Forelimb muscle (tissue), 1 donor: ENCODE data around the gene MYDGF. TPM values are rescaled to one million over a fixed set of nuclear protein-coding genes. Genes with fewer than 3 reads are reported as not detected.
"Not testable (repeated sequence)": the region's sequence is repeated elsewhere in the genome, so short reads cannot be mapped to it uniquely, and the experiment has no call there.

Experiments
- DNase-seq: peaks from one replicate; pipeline ENCODE4 v3.0.0-alpha.2; 2013; ENCODE audit warnings: low read depth
- polyA plus RNA-seq: library from polyadenylated mRNA; unstranded; fragments of 120-200 nt; gene quantifications from one replicate; pipeline ENCODE4 v1.2.1, GENCODE V29; 2013; ENCODE audit not compliant: insufficient read length

MYDGF gene
- polyA plus RNA-seq, 1 donor: 55.5 TPM

DNA sequence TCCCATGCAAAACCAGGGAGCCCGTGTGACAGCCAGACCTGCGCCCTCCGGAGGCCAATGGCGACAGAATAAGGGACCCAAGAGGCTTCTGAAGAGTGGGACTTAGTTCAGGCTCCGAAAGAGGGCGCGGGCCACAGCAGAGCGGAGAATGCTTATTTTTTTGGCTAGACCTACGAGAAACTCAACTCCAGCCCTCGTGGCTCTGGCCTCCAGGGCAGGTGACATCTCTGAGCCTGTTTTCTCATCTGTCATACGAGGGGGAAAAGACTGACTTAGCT lies 30.5 kb upstream of the MYDGF start:
- DNase-seq: no peak

DNA sequence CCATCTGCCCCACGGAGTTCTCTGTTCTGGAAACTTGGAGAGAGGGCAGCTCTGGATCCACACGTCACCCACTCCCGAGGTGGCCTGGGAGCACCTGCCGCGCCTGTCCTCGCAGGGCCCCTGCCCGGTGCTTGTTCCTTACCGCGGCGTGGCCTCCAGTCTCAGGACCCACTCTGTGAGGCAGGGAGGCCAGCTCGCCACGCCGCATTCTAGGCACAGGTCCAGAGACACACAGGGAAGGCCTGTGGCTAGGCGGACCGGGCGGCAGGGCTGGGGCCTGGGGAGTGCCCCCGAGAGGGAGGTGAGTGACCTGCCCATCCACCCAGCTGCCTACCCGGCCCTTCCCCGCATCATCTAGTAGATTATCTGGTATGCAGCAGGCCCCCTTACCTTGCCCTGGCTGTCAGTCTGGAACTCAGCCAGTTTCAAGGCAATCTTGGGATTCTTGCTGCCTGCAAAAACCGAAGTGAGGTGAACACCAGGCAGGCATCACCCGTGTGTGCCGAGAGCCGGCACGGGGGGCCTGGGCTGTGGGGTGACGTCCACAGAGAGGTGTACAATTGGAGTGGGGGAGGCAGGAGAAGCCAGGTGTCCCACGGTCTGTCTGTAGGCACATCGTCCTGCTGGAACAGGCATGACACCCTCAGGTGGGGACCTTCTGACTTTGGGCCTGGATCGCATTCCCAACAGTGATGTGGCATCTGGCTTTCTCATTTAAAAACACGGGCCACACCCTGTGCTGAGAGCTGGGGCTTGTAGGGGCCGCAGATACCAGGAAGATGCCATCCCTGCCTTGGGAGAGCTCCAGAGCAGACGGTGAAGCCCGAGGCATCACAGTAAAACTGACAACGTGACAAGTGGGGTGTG lies 29.9 kb upstream of the MYDGF start:
- DNase-seq: no peak

- DNase-seq: no peak
Measured at GRCh38 chr19:4697304-4697703, 27.2 kb upstream of the MYDGF start.

DNA sequence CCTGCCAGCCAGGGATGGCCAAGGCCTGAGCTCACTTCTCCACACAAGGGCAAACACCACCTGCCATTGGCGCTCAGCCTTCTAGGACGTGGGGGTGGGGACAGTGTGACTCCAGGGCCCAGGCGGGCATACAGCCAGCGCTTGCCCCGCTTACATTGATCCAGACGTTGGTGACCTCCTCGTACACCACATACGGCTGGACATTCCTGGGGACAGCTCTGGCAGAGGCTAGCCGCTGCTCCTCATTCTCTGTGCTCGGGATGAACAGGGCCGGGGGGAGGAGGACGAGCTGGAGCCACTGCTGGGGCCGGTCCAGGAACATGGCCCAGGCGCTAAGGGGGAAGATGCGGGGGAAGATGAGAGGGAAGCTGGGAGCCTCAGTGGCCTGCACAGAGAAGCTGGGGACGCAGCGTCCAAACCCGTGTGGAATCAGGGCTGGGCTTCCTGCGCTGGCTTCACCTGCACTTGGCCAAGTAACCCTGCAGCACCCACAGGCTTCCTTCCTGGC lies 25.1 kb upstream of the MYDGF start:
- DNase-seq: no peak

DNA sequence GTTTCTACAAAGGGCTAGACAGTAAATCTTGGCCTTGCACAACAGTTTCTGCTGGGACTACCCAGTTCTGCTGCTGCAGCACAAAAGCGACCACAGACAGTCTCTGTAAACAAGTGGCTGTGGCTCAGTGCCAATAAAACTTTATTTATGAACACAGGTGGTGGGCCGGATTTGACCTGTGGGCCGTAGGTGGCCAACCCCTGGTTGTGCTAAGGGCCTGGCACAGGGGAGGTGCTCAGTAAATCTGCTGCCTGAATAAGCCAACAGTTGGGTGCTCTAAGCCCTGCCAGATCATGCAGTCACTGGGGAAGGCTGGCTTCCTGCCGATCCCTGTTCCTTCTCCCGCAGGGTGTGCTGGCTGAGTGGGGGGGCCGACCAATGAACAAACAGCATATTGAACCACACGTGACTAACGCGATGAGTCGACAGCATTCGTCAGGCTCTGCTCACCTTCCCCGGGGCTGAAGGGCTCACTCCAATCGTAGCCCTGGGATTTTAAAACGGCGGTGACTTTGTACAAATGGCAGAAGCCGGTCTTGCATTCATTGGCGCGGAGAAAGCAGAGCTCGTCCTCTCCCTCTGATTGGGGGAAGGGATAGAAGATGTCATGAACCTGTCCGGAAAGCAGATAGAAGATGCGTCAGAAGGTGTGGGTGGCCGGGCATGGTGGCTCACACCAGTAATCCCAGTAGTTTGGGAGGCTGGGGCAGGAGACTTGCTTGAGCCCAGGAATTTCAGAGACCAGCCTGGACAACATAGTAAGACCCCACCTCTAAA lies 24.3 kb upstream of the MYDGF start:
- no peak for DNase-seq

DNA sequence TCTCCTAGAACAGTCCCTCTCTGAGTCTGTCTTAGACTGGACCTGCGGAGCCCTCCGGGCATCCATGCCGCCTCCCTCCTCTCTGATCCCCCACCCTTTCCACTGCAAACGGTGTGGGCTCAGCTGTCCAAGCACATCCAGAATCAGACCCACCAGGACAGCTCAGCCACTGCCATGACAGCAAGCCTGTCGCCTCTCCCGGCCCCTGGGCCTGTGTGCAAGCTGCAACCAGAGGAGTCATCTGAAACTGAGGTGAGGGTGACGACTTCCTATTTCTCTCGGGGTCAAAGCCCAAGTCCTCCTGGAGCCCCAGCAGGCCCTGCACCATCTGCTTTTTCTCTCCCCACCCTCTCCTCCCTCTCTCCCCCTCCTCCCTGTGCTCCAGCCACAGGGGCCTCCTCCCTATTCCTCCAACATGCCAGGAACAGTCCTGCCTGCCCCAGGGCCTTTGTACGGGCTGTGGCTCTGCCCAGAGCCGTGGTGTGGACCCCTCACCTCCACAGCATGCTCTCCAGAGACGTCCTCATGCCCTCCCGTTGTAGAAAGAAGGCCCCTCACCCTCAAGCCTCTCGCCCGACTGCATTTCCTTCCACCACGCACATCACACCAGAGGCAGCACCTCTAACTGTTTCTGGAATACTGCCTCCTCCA lies 23.5 kb upstream of the MYDGF start:
- no peak for DNase-seq

GRCh38 chr19:4693078-4693350 lies 22.9 kb upstream of the MYDGF start:
- no peak for DNase-seq

- no peak for DNase-seq
Measured at GRCh38 chr19:4692251-4693077, 22.3 kb upstream of the MYDGF start.

GRCh38 chr19:4691373-4691772 lies 21.2 kb upstream of the MYDGF start:
- no peak for DNase-seq

DNA sequence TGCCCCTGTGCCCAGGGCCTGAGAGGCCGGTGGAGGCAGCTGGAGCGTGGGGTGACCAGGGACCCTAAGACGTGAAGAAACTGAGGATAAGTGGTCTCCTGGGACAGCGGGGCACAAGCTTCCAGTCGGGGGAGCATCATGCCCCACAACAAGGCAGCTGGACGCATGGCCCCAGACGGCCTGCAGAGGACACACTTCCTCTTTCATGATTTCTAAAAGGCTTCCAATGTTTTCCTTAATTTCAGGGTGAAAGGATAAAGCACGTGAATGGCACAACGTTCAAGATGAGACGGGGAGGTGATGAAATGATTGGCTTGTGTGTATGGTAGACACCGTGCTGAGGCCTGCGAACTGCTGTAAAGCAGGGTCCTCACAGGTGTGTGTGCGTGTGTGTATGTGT lies 20.2 kb upstream of the MYDGF start:
- DNase-seq: no peak

GRCh38 chr19:4689403-4689802 lies 19.3 kb upstream of the MYDGF start:
- no peak for DNase-seq

DNA sequence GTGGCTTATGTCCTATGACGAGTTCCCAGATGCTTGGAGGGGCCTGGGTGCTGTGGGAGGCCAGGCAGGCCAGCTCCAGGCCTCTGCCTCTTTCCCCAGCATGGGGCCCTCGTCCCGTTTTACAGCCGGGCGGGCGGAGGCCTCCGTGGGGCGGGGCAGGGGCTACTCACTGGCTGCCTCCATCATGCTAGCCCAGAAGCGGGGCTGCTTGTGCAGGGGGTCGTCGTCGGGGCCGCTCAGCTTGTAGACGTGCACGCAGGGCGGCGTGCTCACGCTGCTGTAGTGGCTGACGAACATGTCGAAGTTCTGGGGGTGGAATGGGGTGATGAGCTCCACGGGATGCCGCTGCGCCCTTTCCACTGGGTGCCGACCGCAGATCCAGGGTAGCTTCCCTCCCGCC lies 18.4 kb upstream of the MYDGF start:
- no peak for DNase-seq

DNA sequence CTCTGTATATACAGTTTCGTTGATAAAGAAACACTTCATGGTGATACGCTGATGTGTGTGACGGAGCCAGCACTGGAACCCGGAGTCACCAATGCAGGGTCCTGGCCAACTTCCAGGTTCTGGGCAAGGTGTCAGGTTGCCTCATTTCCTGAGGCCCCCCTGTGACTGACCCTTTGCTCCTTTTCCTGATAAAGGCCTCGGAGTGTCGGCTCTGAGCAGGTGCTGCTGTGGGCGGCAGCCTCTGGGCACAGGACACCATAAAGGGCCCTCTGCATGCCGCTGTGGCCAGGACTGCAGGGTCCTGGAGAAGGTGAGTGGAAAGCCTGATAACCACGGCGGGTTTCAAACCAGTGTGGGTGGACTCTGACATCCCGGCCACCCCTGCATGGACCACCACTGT lies 17.3 kb upstream of the MYDGF start:
- DNase-seq: no peak

DNA sequence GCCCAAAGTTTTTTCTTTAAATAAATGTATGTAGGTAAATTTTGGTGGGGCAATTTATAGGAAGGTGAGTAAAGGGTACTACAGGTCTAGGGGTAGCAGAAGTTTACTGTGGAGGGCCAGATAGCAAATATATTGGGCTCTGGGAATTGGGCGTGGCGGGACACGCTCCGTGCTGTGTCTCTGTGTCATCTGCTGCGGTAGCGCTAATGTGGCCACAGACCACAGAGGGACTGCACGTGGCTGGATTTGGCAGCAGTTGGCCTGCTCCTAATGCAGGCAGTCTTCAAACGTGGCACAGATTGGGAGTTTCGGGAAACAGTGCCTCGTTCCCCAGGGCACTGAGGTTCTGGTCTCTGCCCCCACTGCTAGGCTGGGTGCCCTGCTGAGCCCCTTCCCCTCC lies 16.6 kb upstream of the MYDGF start:
- DNase-seq: no peak

DNA sequence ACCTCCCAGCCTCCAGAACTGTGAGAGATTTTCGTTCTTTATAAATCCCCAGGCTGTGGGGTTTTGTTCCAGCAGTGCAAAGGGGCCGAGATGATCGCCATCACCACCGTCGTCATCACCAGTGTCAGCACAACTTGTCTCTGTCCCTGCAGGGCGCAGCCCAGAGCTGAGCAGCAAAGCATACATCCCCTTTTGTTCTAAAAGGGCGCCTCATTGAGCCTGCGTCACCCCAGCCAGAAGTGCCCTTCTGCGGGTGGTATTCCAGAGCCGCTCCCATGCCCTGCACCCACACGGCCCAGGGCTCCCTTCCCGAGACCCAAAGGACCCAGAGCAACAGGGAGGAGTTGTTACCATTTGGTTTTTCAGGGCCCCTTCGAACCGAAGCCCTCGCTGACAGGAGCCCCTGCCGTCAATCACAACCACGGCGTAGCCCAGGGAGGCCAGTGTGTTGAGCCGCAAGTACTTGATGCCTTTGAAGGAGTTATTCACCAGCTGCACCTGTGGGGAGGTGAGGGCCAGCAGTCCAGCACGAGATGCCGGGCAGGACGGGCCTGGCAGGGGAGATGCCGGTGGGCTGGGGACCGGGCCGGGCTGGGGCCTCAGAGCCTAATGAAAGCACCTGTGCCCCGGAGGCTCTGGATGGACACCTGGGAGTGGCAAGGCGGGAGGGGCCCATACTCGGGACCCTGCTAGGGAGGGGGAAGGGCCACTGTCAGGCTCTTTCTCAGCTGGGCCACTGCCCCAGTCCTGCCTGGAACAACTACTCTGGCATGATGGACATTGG lies 14.4 kb upstream of the MYDGF start:
- DNase-seq: no peak

DNA sequence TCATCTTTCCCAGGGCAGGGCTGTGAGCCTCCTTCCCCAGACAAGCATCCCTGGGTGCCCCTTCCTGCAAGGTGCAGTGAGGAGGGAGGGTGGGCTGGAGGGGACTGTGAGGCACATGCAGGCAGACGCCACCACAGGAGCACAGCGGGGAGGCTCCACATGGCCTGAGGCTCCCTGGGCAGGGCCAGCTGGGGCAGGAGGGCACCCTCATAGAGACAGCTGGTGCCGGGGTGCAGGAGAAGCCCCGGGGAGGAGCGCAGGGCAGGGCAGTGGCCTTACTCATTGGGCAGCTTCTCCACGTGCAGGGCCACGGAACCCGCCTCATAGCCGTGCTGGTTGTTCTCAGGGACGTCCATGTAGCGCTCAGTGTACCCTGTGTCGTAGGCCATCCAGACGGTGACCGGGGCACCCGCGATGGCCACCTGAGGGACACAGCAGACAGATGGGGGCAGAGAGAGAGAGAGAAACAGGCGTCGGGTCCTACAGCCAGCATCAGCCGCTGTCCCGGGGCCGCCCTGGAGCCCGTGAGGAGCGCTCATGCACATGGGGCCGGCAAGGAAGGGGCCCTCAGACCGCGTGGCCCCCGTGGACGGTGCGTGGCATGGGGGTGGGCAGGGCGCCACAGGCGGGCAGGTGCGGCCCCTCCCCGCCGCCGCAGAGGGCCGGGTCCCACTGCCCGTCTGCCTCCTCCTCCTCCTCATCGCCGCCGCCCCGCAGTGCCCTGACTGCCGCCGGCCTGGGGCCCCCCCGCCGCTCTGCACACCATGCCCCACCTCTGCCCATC lies 12.5 kb upstream of the MYDGF start:
- DNase-seq: no peak

DNA sequence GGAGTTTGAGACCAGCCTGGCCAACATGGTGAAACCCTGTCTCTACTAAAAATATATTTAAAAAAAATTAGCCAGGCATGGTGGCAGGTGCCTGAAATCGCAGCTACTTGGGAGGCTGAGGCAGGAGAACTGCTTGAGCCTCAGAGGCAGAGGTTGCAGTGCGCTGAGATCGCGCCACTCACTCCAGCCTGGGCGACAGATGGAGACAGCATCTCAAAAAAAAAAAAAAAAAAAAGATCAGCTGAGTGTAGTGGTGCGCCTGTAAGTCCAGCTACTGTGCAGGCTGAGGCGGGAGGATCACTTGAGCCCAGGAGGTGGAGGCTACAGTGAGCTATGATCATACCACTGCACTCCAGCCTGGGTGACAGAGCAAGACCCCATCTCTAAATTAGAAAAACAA lies 9.9 kb upstream of the MYDGF start:
- DNase-seq: not testable (repeated sequence)

DNA sequence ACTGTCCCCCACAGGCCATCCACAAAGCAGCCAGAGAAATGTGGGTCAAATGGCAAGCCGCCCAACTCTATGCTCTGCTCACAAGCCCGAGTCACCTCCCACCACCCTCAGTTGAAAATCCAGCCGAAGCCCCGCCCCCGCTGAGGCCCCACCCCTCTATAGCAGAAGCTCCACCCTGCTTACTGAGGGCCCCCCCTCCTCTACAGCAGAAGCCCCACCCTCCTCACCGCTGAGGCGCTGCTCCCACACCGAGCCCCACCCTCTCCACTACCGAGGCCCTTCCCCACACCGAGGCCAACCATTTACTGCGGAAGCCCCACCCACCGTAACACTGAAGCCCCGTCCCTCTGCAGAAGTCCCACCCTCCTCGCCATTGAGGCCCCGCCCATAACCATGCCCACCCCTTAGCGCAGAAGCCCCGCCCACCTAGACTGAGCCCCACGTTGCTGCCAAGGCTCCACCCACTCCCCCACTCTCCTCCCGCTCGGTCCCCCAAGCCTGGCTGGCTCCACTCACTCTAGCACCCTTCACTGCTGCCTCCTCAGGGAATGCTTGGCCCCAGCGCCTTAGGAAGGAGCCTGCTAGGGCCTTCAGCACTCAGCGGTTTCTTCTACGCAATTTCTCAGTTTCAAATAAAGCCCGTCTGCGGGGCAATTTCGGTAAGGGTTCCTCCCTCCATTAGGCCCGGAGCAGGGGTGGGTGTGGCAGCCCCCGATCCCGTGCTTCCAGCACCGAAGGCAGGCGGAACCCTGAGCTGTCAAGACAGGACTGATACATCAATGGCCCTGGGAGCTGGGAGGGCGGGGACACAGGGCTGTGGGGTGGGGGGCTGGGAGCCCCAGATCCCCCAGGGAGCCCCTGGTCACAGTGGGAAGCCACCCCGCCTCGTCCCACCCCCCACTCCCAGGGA lies 9.0 kb upstream of the MYDGF start:
- DNase-seq: no peak
